Thyroid gland (tissue), 4 donors: Measurements from ENCODE around the gene CAPRIN1. TPM values are rescaled to one million over a fixed set of nuclear protein-coding genes. Genes with fewer than 3 reads are reported as not detected.
A peak's percentile ranks its signal among the peaks of the same experiment; 100 is the strongest.
"Not testable (repeated sequence)": the region's sequence is repeated elsewhere in the genome, so short reads cannot be mapped to it uniquely, and the experiment has no call there.

Experiments
- DNase-seq, 2 donors: peaks; one replicate each; pipeline ENCODE4 v3.0.0-alpha.2; 2019
- H3K27ac ChIP-seq, 3 donors: fragments of 200-600 bp; sonication (generic); 1 replicate in 2 of 3; 2 replicates in 1 of 3; pipeline ENCODE4 v1.5.1; 2016 to 2019; ENCODE audit warnings: mild to moderate bottlenecking in 1 of 3, moderate library complexity in 1 of 3
- H3K27me3 ChIP-seq: fragments of 200-600 bp; sonication (generic); one replicate; pipeline ENCODE4 v1.5.1; 2019
- H3K36me3 ChIP-seq, 2 donors: fragments of 200-600 bp; sonication (generic); one replicate each; pipeline ENCODE4 v1.5.1; 2016 to 2019
- H3K4me1 ChIP-seq, 2 donors: fragments of 200-600 bp; sonication (generic); one replicate each; pipeline ENCODE4 v1.5.1; 2017 to 2019
- H3K4me3 ChIP-seq, 3 donors: fragments of 200-600 bp; sonication (generic); replicated peaks in 1 of 3; 1 replicate in 2 of 3; 2 replicates in 1 of 3; pipeline ENCODE4 v1.5.1; 2016; ENCODE audit warnings: mild to moderate bottlenecking in 1 of 3
- H3K9me3 ChIP-seq: fragments of 200-600 bp; sonication (generic); one replicate; pipeline ENCODE4 v1.5.1; 2017
- CTCF ChIP-seq, 6 experiments: fragments of 200-600 bp in 3 of 6; fragments of 450-650 bp in 3 of 6; sonication (generic) in 3 of 6; IDR thresholded peaks; one replicate each; pipeline ENCODE4 v1.5.1; 2016 to 2019; ENCODE audit warnings: antibody characterized with exemption in 6 of 6, mild to moderate bottlenecking in 2 of 6, inconsistent platforms in 1 of 6, moderate library complexity in 1 of 6
- POLR2A ChIP-seq, 2 donors: fragments of 450-650 bp; IDR thresholded peaks; one replicate each; pipeline ENCODE4 v1.6.1; 2017; ENCODE audit warnings: antibody characterized with exemption in 2 of 2, mild to moderate bottlenecking in 2 of 2, moderate library complexity in 1 of 2
- WGBS, 2 donors: methylation state at CpG; one replicate each; pipeline ENCODE4 v1.1.5; 2017; 5-methylcytosine and 5-hydroxymethylcytosine counted together
- intact Hi-C: fragments of 100-400 bp; cut with DNase I; formaldehyde crosslinking; loops from one replicate; pipeline ENCODE4 v1.15.1; 2023
- total RNA-seq, 4 donors: library from RNA; depleted of rRNA; stranded (reverse); fragments of >200 nt; gene quantifications; one replicate each; pipeline ENCODE4 v1.2.3, GENCODE V29; 2016

Gene CAPRIN1
- total RNA-seq, 4 donors from 2014 or later: 164 to 207 (median 180) TPM

DNA sequence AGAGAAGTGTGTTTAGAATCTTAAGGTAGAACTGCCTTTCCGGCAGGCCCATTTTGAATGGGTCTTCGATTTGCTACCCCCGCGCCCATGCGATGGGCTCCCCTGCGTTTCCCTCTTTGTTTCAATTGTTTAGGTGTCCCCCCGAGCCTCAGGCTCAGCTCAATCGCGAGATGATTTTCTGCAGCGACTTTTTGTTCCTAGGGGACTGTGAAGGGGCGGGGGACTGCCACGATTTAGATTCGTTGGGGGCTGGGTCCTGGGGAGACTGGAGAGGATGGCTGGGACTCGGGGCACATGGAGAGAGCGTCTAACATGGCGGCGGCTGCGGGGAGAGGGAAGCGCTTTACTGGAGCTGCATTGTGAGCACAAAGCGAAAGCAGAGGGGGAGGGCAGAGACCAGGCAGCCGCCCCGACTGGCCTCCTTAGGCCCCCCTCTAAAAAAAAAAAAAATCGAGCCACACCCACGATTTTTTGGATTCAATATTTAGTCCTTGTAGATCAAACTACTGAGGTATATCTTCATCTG is 1.7 kb downstream of the CAPRIN1 start:
- no peaks in the 10 kb centered on the region for H3K9me3 ChIP-seq
- no peaks in the 10 kb centered on the region for H3K36me3 ChIP-seq
- 0% methylated on average over 22 to 24 of the region's 24 CpGs for WGBS, 2 donors
- peaks cover 36 to 47% of the 10 kb centered on the region in 2 donors for H3K4me1 ChIP-seq
- H3K27ac ChIP-seq: peak overlapping the region; percentile 67 to 97 (median 94)
- H3K4me3 ChIP-seq: peak overlapping the region; percentile 43 to 97 (median 74)
- intact Hi-C loops: loop anchor here (2.0 kb wide), 1 partner anchor 54 kb away; no protein-coding TSS in a partner anchor
- H3K27me3 ChIP-seq: no peaks in the 10 kb centered on the region
- peak; percentile 61 to 68 for DNase-seq
- TF ChIP-seq CTCF (IDR thresholded peaks at IDR 0.05) (no peak), POLR2A (IDR thresholded peaks at IDR 0.05) (peak in 1 of 2 donors; percentile 19)

DNA sequence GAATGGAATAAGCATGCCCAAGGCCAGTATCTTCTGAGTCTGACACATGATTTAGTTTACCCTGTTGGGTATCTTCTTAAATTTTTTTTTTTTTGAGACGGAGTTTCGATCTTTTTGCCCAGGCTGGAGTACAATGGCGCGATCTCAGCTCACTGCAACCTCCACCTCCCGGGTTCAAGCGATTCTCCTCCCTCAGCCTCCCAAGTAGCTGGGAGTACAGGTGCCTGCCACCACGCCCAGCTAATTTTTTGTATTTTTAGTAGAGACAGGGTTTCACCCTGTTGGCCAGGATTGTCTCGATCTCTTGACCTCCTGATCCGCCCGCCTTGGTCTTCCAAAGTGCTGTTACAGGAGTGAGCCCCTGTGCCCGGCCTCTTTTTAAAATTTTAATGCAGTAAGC is 2.8 kb downstream of the CAPRIN1 start:
- H3K27me3 ChIP-seq, H3K36me3 ChIP-seq, intact Hi-C loops, H3K27ac ChIP-seq, H3K9me3 ChIP-seq, DNase-seq, H3K4me3 ChIP-seq: not testable (repeated sequence)
- 86 to 92% methylated on average over 11 of the region's 11 CpGs for WGBS, 2 donors
- peaks cover 39 to 47% of the 10 kb centered on the region in 2 donors for H3K4me1 ChIP-seq

DNA sequence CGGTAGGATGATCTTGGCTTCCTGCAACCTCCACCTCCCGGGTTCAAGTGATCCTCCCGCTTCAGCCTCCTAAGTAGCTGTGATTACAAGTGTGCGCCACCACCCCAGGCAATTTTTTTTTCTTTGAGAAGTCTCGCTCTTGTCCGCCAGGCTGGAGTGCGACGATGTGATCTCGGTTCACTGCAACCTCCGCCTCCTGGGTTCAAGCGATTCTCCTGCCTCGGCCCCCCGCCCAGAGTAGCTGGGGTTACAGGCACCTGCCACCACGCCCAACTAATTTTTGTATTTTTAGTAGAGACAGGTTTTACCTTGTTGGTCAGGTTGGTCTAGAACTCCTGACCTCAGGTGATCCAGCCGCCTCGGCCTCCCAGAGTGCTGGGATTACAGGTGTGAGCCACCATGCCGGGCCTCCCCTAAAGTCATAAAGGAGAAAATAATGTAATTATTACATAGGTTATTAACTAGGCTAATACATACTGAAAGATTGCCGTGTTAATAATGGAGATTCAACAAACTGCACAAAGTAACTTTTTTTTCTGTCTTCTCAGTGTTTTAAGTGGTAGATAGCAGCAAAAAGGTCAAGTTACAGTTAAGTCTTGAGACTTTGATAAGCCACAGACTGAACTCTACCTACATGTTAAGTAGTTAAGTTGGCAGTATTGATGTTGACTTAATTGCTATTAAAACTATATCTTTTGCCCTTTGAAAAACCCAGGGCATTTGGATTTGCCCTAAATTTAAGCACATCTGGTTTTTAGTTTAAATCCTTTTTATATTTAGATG is 3.9 kb downstream of the CAPRIN1 start:
- 92 to 97% methylated on average over 18 of the region's 18 CpGs for WGBS, 2 donors
- no peak overlapping the region for H3K4me3 ChIP-seq
- no peak for DNase-seq
- intact Hi-C loops: no loop called here
- no peak overlapping the region for H3K27ac ChIP-seq
- H3K4me1 ChIP-seq: peaks cover 40 to 44% of the 10 kb centered on the region in 2 donors
- H3K9me3 ChIP-seq: no peaks in the 10 kb centered on the region
- no peaks in the 10 kb centered on the region for H3K27me3 ChIP-seq
- TF ChIP-seq CTCF (IDR thresholded peaks at IDR 0.05) (no peak), POLR2A (IDR thresholded peaks at IDR 0.05) (no peak)
- H3K36me3 ChIP-seq: no peaks in the 10 kb centered on the region

GRCh38 chr11:34056672-34057071 is 5.1 kb downstream of the CAPRIN1 start:
- Histone ChIP-seq H3K36me3 (no peaks in the 10 kb centered on the region), H3K27me3 (no peaks in the 10 kb centered on the region), H3K4me3 (no peak overlapping the region), H3K27ac (no peak overlapping the region), H3K9me3 (no peaks in the 10 kb centered on the region), H3K4me1 (peaks cover 35 to 39% of the 10 kb centered on the region in 2 donors)
- no peak for DNase-seq
- 42 to 47% methylated on average over 2 of the region's 2 CpGs for WGBS, 2 donors
- intact Hi-C loops: no loop called here
- no peak for TF ChIP-seq POLR2A (IDR thresholded peaks at IDR 0.05)
- TF ChIP-seq CTCF (IDR thresholded peaks at IDR 0.05): no peak

GRCh38 chr11:34063061-34063795 is 11.7 kb downstream of the CAPRIN1 start:
- Histone ChIP-seq H3K9me3 (no peaks in the 10 kb centered on the region), H3K36me3 (no peaks in the 10 kb centered on the region), H3K27ac (no peak overlapping the region), H3K4me3 (no peak overlapping the region), H3K4me1 (peaks cover 0 to 11% of the 10 kb centered on the region in 2 donors), H3K27me3 (no peaks in the 10 kb centered on the region)
- DNase-seq: no peak
- intact Hi-C loops: no loop called here
- TF ChIP-seq POLR2A (IDR thresholded peaks at IDR 0.05): no peak
- no peak for TF ChIP-seq CTCF (IDR thresholded peaks at IDR 0.05)
- 88 to 90% methylated on average over 2 of the region's 2 CpGs for WGBS, 2 donors
